HG03520 (cell line): ENCODE measurements around the gene WWTR1.

Experiments used
- ATAC-seq: cut with Tn5 transposase; IDR thresholded peaks from one replicate; pipeline ENCODE4 v1.9.1; 2021; ENCODE audit warnings: mild to moderate bottlenecking, moderate library complexity; ENCODE audit not compliant: unreplicated experiment

The WWTR1 gene

DNA sequence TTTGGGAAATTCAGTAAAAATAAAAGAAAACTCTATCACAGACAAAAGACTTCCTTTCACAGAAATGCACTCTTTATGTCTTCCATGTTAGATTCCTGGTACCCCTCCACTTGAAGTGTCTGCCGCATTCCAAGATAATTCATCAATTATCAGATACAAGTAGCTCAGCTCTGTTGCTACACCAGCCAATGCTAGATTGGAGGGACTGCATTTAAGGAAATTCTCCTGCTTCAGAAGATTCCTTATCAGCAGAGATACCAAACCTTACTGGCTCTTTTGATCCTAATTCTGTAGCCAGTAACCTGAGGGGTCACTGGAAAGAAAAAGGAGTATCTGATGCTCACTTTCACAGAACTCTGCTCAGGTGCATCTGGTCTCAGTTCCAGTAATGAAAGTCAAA, 119.5 kb downstream of the WWTR1 start:
- ATAC-seq, result no peak

DNA sequence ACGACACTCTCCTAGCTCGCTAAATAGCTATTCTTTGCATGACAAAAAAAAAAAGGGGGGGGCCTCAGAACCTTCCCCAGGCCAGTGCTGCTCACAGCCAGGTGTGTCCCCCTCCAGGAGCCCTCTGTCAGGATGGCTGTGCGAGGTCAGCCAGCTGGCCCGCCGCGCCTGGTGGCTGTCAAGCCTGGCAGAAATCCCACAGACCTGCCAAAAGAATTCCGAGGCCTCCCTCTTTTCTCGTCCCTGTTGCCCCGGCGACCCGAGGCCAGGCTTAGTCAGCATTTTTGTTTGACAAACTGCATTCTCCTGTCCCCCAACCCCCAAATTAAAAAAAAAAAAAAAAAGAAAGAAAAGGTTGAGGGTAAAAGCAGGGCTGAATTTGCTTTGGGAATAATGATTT, 121.4 kb downstream of the WWTR1 start:
- ATAC-seq, result no peak

DNA sequence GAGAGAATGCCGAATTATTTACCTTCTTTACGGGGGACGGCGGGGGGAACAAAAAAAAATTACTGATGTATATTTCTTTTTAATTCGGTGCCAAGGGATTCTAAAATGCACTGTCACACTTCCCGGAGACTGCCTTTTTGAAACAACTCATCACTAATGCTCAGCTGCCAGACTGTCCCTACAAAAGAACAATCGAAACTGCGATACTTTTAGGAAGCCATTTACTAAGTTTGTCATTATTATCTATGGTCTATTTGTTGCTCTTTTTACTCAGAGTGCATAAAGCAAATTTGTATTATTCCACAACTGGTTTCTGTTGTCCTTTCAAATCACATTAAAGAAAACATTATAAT, 122.5 kb downstream of the WWTR1 start:
- ATAC-seq, result no peak

DNA sequence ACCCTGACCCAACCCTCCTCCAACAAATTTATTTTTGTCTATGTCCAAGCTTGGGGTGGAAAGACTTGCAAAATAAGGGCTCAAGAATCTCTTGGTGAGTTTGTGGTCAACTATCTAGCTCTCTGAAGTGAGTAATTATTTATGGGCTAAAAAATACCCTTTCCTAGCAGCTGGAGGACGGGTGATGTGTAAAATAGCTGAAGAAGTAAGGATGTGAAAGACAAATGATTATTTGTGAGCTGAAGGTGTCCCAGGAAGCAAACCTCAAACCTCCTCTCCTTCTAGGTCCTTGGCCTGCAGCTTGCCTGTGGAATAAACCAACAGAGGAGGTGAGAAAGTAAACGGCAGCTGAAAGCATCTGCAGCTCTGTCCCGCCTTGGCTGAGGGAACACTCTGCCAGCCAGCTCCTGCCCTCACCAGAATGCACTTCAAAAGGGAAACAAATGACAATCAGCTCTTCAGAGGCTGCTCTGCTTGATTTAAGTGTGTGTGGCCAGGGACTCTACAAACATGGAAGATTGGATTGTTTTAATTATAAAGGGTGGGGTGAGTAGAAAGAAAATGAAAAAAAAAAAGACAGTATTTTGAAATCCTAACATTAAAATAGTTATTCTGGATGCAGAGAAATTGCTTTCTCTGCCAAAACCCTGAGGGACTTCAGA, 123.0 kb downstream of the WWTR1 start:
- no peak for ATAC-seq

DNA sequence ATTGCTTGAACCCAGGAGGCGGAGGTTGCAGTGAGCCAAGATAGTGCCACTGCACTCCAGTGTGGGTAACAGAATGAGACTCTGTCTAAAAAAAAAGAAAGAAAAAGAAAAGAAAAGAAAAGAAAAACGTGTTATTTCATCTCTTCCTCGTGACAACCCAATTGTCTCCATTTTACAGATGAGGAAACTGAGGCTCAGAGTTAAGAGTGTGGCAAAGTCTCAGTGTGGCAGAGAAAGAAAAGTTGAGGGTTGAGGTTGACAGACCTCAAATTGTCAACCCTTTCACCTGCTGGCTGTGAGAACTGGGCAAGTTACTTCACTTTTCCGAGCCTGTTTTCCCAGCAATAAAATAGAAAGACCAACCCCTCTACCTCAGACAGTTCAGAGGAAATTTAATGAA, 123.7 kb downstream of the WWTR1 start:
- ATAC-seq, result no peak

DNA sequence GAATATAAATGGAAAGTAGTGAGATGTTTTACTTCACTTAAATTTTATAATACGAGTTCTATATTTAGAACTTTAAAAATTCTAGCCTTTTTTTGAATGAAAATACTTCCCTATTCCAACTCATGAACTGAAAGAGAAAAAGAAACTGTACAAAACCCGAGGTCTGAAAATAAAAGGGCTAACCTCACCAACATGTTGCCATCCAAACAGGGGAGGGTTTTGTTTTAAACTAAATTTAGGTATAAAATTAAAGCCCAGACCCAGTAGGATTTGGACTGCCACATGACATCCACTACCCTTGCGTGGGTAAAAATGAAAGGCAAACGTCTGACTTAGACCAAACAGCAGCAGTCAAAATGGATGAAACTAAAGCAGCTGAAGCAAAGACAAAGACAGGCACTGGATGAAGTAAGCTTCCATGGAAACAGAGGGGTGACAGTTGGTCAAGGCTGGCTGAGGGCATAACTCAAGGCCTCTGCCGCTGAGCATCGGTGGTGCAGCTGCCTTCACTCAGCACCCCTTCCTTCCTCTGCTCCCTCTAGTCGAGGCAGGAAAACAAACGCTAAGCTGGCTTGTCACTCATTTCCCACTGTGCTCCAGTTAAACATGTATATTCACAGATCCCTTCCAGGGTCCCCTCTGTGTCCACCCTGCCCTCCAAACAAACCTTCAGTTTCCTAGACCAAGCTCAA, 125.2 kb downstream of the WWTR1 start:
- no peak for ATAC-seq

DNA sequence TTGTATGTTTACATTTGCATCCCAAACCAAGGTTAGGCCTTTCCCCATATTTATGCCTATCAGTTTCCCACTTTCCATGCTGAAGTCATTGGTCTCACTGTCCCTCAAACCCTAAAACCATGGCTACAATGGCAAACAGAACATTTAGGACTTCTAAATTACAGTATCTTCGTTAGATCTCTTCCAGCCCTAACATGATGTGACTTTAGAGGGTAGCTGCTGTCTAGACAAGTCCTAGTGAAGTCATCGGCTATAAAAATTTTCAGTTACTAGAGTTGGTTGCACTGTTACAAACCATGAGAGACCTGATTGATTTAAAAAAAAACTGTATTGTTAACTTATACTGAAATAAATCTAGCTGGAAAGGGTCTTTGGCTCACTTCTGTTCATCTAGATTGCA, 128.7 kb downstream of the WWTR1 start:
- ATAC-seq, result no peak

DNA sequence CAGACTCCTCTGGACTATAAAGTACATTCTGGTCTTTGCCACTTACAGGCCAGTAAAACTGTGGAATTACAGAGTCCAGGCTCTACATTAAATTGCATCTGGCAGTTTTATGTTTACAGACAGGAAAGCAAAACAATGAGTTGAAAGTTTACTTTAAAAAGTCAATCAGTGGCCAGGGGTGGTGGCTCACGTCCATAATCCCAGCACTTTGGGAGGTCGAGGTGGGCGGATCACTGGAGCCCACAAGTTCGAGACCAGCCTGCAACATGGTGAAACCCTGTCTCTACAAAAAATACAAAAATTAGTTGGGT, 129.5 kb downstream of the WWTR1 start:
- ATAC-seq, result no peak

DNA sequence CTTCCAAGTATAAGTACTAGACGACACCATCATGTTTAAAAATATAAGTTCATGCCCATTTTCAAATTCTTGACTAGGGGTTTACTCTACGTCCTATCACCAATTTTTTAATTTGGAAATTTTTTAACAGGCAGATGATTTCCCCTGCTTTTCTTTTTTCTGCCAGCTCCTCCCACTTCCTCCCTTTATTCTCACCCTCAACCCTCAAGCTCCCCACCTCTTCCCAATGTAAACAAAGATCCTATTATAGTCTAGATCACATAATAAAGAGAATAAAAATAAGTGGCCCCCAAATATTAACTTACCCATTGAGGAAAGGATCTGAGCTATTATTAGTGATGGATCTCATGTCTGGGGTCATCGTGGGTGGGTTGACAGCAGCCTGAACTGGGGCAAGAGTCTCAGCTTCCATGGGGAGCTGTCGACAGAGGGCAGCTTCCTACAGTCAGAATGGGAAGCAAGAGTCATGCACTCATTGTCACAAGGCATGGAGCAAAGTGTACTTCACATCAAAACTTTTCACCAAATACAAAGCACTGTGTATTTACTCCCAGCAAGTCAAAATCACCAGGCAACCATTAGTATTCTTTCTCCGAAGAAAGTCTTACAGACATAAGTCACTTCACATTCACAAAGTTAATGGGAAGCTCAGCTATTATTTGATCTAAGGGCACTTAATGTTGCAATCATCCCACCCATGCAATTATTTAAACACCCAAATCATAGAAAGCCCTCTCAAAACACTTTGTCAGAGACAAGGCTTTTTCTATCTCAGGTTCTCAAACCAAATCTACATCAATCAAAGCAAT, 130.1 kb downstream of the WWTR1 start:
- no peak for ATAC-seq

DNA sequence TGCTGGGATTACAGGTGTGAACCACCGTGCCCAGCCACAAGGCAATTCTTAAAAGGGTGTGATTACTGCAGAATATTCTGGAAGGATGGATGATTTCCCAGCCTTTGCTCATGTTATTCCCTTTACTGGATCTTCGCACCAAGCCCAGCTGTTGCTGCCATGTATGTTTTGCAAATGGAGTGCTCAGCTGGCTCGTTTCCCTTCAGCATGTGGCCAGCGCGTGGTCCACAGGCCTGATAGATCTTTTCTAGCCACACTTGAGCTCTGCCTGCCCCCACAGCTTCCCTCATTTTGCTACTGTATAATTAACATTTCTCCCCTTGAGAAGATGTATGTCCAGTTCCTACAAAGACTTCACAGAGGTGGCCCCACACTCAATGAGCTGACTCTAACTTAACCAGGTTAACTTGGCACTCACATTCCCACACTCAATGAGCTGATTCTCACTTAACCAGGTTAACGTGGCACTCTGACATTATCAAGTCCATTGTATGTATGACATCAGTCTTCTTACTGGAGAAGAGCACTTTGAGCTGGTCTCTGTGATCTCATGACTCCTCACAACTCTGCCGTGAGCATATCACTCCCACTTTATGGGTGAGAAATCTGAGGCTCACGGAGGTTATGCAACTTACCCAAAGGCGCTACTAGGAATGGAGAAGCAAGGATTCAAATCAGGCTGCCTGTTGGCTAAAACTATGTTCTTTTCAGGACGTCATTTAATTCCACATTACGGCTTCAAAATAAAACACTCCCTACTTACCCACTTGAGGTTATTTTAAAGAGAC, 134.1 kb downstream of the WWTR1 start:
- ATAC-seq, result no peak

DNA sequence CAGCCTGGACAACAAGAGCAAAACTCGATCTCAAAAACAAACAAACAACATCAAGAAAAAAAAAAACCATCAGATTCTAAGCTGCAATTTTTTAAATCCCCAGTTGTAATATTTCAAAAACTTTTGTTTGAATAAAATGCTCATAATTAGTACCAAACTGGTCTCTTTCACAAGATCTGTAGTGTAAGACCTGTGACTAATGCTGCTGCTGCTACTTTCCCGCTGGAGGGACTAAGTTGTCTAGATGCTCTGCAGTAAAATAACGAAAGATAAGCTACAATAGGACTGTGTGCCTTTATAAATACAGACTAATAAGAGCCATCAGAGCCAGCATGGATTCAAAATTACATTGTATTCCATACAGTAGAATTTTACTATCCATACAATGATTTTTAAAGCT, 137.9 kb downstream of the WWTR1 start:
- ATAC-seq, result no peak

DNA sequence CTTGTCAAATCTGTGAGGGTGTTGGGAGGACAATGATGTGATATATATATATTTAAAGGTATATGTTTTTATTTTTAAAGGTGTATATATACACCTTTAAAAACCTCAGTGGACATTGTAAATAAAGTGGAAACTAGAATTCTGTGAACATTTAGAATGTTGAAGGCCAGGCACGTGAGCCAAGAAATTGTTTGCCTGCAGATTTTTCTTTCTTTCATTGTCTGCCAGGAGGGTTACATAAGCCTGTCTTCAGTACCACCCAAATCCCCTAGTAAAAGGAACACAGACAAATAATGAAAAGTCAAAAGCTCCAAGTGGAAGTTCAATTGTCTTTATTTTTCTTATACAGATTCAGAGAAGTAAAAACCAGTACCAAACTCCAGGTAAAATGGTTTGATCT, 140.9 kb downstream of the WWTR1 start:
- no peak for ATAC-seq

DNA sequence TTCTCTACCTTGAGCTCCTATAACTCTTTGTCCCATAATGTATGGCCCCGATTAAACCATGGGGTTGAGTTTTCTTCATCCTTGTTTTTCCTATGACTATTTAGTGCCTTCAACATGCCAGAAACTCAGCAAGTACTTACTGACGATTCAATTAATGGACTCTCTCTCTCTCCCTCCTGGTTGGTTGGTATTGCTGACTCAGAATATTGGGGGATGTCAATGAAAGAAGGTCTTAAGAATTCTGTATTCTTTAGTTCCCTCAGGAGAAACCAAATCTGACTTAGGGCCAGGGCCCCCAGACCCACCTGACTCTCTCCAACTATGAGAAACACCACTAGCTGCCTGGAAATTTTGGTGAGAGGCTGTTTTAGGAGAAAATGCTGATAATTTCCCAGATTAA, 142.6 kb downstream of the WWTR1 start:
- ATAC-seq, result no peak

DNA sequence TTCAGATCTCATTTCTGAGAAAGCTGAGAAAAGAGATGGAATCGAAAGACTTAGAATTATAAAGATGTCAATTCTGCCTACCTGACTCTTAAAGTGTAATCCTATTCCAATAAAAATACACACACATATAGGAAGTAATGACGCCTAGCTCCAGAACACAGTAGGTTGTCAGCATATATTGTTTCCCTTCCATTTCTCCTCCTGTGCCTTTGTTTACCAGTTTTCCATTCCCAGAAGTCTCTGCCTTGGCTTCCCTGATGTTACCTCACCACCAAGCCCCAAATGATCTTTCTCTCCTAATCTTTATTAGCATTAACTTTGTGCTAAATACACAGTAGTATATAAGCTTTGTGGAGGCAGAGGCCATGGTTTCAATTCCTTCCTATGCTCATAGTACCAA, 143.4 kb downstream of the WWTR1 start:
- no peak for ATAC-seq

DNA sequence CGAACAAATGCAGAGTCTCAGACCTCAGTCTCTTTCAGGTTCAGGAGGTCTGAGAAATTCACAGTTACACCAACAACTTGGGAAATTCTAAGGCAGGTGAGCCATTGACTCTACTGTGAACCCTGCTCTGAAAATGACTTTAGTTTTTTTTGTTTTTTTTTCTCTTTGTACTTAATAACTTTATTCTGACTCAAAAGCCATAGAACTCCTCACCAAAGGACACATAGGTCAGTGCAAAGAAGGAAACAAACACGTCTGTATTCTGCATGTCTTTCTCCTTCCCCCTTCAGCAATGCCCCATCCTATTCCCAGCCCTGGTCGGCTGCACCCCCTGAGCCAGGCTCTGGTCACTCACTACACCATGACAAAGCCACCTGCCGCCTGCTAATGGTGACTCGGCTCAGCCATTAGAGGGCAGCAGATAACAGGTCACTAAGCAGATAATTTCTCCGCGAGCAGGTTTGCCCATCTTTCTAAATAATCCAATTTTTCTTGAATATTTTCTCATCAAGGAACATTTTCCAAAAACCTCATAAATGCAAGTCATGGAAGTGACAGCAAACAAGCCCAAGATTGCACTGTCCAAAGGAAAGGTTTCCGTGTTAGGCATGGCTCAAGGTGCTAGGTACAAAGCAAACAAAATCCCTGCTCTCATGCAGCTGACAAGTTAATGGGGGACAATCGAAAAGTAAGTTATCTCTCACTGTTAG, 145.6 kb downstream of the WWTR1 start:
- peak; percentile 78 for ATAC-seq

DNA sequence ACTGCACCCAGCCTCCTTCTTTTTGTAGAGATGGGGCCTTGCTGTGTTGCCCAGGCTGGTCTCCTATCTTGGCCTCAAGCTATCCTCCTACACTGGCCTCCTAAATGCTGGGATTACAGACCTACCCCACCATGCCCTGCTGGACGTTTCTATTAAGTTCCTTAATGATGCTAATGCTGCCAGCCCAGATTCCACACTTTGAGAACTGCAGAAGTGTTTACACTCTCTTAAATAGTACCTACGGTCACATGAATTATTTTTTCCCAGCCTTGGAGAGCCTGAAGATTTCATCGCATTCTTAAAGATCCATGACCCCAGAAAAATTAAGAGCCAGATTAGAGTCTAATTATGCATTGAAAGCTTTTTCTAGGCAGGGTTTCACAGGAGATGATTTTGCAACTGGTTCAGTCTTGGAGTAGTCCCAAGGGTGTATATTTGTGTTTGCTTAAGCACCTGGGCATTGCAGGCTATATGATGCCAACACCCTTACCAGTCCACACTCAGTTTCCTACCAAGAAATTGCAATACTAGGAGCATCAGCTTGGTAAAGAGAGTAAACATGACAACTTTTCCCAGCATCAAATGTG, 146.7 kb downstream of the WWTR1 start:
- no peak for ATAC-seq

DNA sequence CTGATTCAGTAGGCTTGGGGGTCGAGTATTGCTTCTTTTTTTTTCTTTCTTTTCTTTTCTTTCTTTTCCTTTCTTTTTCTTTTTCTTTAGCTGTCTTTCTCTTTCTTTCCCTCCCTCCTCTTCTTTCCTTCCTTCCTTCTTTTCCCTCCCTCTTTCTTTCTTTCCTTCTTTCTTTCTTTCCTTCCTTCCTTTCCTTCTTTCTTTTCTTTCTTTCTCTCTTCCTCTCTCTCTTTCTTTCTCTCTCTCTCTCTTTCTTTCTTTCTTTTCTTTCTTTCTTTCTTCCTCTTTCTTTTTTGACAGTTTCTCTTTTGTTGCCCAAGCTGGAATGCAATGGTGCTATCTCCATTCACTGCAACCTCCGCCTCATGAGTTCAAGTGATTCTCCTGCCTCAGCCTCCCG, 147.3 kb downstream of the WWTR1 start:
- no peak for ATAC-seq

DNA sequence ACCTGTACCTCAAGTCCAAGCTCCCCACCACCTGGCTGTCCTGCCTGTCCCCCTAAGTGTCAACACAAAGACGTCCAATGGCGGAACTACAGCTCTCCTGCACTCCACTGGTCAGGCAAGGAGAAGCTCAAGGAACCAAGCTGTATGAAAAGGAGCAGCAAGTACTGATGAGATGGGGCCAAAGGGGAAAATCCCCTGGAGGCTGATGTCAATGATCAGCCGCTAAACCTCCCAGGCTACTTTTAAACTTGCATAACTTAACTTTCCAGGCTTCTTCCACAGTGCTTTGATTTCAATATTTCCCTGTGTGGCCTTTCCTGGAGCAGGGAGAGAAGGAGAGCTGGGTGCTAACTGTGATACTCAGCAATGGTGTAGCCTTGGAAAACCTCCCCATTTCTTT, 148.3 kb downstream of the WWTR1 start:
- ATAC-seq, result no peak

DNA sequence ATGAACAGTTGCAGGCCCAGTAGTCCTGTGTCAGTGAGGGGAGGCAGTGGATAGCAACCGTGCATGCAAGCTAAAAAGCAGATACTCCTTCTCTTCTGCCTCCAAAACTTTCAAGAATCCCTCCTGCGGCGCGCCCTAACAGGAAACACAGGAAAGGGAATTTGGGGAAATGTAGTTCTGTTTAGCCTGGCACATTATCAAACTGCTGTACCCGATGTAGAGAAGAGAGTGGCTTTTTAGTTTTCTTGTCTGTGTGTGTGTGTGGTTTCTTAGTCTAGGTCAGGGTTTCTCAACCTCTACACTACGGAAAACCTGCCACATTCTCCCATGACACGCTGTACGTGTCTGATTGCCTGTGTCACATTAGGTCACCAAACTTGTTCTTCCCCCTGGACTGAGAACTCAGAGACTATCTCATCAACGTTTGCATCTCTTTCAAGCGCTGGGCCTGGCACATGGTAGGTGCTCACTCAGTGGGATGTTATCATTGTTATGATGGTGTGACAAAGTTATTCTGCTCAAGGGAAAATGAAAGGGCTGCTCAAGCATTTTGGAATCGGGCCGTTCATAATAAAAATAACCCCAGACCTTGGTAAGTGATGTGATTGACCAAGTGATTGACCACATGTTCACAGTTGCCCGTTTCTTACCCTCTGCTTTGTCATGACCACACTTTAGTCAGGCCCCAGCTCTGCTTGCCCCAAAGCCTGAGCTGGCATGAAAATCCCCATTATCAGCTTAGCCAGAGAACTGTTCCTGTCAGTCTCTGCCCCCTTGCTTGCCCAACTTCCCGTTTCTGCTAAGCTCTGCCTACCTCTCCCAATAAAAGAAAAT, 150.1 kb downstream of the WWTR1 start:
- ATAC-seq, result no peak

DNA sequence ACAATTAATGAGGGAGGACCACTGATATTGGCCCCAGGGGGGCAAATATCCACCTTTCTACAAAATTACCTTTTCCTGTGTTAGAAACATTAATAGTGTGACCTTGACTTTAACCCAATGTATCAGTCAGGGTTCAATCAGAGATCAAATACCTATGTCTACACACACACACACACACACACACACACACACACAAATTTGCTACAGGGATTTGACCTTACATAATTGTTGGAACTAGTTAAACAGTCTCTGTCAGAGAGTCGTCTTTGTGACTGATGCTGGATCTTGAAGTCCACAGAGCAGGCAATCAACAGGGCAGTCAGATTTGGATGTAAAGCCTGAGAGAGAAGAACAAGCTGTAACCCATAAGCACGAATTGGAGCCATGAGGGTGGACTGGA, 150.9 kb downstream of the WWTR1 start:
- no peak for ATAC-seq
